Cerebellar cortex (tissue), 1 donor: ENCODE results near the gene DCDC2B.
A peak's percentile ranks its signal among the peaks of the same experiment; 100 is the strongest.

Source experiments
- DNase-seq: peaks from one replicate; pipeline ENCODE4 v3.0.0-alpha.2; 2015; ENCODE audit warnings: low spot score

Gene DCDC2B

DNA sequence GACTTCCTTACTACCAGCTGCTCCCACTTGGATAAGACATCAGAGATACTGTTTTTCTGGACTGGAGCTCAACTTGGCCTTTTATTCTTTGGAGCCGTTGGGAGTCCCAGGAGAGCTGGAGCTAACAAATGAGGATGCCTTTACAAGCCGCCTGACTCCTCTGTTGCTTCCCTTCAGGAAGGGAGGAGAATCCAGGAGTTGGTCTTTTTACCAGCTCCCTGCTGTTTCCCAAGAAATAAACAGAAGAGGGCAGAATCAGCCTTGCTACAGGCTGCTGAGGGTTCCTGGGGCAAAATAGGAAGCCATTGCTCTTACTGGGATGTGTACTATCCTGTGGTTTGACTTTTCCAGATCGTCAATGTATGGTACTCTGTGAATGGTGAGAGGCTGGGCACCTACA lies 14.8 kb downstream of the DCDC2B start:
- DNase-seq, result no peak

GRCh38 chr1:32224285-32224684 lies 15.4 kb downstream of the DCDC2B start:
- DNase-seq, result no peak

- no peak for DNase-seq
These were observed 19.9 kb downstream of the DCDC2B start for GRCh38 chr1:32228771-32229170.

- DNase-seq, result no peak
These were observed 23.0 kb downstream of the DCDC2B start for GRCh38 chr1:32231843-32232432.

DNA sequence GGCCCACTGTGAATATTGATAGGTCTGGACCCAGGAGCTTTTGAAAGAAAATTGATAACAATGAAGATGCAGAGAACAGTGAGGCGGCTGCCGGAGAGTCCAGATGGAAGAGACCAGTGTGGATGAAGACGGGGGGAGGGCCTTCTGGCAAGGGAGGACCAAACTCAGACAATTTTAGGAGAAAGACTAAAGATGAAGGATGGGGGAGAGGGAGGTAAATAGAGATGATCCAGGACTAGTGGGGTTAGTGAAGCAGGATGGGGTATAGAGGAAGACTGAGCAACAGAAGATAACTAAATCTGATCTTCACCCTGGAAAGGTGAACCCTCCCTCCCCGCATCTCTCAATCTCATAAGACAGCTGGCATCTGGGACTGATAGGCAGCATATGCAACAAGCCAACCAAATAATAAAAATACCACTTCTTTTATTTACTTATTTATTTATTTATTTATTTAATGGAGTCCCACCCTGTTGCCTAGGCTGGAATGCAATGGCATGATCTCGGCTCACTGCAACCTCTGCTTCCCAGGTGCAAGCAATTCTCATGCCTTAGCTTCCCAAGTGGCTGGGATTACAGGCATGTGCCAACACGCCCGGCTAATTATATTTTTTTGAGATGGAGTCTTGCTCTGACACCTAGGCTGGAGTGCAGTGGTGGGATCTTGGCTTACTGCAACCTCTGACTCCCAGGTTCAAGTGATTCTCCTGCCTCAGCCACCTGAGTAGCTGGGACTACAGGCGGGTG lies 23.8 kb downstream of the DCDC2B start:
- DNase-seq, result no peak

- DNase-seq, result peak; percentile 51
These were observed 25.9 kb downstream of the DCDC2B start for GRCh38 chr1:32234792-32235191.

DNA sequence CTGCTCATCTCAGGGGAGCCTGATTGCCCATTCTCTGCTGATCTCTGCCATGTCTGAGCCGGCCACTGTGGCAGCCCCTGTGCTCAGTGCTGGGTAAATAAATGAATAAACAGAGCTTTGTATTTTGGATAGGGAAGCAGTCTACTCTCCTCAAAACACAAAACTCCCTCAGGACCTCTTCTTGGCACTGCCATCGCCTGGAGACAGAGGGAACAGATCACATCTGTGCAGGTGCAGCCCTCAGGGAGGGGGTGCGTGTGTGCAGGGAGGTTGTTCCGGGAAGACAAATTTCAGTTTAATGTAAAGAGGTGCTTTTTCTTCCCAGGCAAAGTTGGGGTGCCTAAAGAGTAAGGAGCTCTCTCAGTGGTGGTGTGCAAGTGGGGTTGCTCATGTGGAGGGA lies 30.4 kb downstream of the DCDC2B start:
- no peak for DNase-seq

- DNase-seq, result no peak
These were observed 30.9 kb downstream of the DCDC2B start for GRCh38 chr1:32239790-32240139.

DNA sequence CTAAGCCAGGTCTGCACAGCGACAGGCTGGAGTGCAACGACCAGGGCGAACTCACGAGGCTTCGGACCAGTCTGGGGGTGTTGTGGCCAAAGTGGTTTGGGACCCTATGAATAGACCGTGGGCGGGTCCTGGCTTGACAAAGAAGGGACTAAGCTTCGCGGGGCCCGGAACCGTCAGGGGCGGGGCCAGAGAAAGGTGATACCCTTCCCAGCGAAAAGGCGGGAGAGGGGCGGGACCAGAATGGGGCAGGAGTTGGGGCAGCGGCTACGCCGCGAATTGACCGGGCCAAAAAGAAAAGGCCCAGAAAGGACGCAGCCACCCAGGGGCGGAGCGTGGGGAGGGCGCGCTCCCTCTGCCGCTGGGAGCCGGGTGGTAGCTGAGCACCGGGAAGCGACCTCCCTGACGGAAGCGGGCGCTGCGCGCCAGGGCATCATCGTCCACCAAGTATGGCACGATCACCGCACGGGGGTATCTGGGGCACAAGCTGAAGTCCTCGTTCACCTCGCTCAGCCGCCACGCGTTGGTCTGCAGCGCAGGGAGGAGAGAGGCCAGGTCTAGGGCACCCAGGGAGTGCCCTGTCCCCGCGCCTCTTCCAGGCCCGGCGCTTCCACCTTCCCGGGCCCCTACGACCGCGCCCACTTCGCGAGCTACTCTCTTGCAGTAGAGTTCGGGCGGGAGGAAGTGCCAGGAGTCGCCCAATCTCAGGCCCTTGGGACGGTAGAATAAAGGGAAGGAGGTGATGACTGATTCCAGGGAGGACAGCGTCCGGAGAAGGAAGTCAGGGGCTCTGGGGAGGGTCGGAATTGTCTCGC lies 31.5 kb downstream of the DCDC2B start:
- no peak for DNase-seq

- DNase-seq, result no peak
These were observed 32.3 kb downstream of the DCDC2B start for GRCh38 chr1:32241001-32241763.

GRCh38 chr1:32242341-32242851 lies 33.5 kb downstream of the DCDC2B start:
- peak; percentile 20 for DNase-seq

DNA sequence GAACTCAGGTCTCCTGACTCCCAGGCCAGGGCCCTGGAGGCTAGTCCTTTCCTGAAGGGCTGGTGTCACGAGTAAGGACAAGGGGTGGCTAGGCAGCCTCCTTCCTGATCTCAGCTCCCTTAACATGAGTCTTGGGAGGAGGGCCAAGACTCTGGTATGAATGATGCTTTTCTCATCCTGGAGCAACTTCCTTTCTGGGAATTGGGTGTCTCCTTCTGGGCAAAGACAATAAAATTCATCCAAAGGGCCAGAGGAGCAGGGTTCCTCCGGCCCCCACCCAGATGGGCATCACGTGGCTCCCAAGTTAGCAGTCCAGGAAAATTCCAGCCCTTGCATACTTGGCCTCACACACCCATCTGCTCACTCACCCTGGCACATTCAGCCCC lies 38.0 kb downstream of the DCDC2B start, which contains the start of gene FAM167B:
Gene FAM167B (plus strand): TSS at position 335 of the 386 bp plus-strand sequence. CDS start 200 bp downstream, outside the sequence.
- no peak for DNase-seq

DNA sequence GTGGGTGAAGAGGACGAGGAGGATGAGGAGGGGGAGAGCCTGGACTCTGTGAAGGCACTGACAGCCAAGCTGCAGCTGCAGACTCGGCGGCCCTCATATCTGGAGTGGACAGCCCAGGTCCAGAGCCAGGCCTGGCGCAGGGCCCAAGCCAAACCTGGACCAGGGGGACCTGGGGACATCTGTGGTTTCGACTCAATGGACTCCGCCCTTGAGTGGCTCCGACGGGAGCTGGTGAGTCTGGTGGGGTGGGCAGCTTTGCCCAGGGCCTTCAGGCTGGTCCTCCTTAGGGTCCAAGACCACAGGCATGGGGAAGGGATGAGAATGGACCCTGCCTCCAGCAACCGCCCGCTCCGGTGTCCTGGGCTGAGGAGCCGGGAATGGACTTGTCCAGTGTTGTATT lies 38.6 kb downstream of the DCDC2B start:
- DNase-seq, result no peak

- DNase-seq, result peak; percentile 56
These were observed 39.3 kb downstream of the DCDC2B start for GRCh38 chr1:32247983-32248889.

DNA sequence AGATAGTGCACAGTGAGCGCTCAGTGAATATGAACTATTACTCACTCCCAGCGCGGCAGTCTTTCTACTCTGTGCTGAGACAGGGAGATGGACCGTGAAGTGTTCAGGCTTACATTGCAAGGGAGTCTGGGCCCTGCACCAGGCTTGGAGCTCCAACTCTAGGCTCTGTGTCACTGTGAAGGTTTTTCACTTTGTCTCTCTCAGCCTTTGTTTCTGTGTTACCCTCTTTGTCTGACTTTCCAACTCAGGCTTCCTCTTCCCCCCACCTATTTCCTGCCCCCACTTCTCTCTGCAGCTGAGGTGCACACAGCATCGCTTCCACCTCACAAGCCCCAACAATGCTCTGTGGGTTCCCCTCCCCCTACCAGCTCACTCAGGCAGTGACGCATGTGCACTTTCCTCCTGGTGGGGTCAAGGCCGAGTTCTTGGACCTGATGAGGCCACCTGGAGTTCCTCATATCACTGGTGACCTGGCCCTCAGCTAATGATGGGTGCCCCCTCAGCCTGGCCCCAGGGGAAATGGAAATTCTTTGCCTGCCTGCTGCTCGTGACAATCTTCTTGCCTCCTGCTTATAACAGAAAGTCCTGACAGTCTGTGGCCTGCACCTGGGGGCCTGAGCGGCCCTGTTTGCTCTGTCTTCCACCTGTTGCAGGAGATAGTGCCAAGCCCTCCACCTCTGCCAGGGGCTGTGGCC lies 41.1 kb downstream of the DCDC2B start:
- no peak for DNase-seq

DNA sequence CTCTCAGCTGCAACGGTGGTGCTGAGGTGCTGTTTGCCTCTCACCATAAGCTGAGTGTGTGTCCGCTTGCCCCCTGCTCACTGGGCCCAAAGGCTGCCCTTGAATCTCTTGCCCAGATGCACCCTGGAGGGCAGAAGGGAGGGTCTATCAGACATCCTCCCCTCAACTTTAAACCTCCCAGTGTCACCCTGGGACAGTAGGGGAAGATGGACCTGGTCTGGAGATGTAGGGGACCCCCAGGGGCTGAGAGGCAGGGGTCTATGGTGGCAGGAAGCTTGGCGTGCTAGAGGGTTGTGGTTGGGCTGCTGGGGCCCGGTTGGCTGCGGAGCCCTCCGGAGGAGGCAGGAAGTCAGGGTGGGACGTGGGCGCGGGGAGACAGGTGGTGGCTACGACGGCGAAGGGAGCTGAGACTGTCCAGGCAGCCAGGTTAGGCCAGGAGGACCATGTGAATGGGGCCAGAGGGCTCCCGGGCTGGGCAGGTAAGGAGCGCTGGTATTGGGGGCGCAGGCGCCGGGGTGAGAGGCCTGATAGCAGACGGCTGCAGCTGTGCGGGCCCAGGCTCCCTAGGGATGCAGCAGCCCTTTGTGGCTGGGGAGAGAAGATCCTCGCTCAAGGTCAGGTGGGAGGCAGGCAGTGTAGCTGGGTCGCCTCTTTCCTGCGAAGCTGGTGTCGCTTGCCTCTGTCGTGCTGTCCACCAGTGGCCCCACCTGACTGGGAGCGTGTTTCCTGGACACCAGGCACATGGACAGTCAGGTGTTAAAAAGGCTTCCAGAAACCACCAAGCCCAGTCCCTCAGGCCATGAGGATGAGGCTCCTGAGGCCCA lies 42.2 kb downstream of the DCDC2B start, which contains the start of gene LCK:
Gene LCK (plus strand): TSS at position 373 of the 824 bp plus-strand sequence. CDS start 23,065 bp downstream, outside the sequence.
- no peak for DNase-seq

DNA sequence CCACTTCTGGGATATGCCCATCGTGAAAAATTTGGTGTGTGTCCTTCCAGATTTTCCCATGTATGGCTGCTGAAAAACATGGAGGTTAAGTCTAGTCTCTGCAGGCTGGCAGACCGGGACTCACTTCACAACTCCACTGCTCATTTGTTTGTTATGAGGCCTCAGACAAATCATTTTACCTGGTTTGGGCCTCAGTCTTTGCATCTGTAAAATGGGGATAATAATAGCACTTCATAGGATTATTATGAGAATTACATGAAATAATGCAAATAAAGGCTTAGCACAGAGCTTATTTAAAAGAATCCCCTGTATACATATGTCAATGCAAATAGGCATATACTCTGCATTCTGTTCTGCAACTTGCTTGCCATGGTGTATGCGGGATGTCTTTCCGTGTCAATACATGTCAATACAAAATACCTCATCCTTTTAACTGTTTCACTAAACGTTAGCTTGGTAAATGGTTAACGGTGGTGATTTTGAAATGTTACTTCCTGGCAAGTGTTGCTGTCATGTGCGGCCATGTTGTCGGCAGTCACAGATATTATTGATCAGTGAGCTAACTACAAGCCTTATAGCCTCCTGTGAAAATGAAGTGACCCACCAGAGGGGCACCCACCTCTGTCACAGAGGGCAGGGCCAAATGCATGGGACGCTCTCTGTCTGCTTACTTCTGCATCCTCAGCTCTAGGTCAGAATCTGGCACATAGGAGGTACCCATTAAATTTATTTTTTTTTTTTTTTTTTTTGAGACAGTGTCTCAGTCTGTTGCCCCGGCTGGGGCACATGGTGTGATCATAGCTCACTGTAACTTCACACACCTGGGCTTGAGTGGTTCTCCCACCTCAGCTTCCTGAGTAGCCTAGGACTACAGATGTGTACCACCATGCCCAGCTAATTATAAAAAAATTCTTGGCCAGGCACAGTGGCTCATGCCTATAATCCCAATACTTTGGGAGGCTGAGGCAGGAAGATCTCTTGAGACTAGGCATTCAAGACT lies 46.5 kb downstream of the DCDC2B start:
- DNase-seq, result no peak
